ENCODE measurements around the gene ACTR2.
A peak's percentile ranks its signal among the peaks of the same experiment; 100 is the strongest.
"Not testable (repeated sequence)": the region's sequence is repeated elsewhere in the genome, so short reads cannot be mapped to it uniquely, and the experiment has no call there.

ACTR2 gene

DNA sequence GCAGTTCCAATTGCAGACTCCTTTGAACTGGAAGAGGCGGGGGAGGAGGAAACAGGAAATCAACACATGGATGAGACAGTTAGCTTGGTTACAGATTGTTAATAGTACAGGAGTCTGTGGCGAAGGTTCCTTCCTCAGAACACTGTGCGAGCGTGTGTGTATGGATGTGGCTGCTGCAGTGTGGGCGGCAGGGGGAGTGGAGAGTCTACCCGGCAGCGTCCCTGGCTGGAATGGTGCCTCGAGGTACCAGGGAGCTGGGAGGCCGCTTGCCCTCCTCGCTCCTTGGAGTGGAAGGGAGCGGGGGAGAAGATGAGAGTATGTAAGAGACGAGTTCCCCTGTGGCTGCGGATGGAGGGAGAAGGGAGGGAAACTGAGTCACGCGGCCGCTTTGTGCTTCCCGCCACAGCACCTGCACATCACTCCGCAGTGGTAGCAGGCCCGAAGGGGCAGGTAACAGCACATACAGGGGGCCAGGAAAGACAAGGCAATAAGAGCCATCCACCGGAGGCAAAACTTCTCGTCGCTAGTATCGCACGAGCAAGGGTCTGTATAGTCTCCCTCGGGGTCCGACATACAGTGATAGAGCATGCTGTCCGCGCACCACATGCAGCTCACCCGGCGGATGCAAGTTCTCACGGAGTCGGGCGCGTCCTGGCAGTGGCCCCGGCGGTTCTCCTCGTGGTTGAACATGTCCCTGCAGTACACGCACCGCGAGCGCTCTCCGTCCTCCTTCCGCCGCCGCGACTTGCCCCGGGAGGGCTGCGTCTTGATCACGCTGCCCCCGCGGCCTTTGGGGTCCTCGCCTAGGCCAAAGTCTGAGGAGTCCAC lies 85.7 kb downstream of the ACTR2 start:
- no peak for DNase-seq (ENCODE audit: low spot score)

DNA sequence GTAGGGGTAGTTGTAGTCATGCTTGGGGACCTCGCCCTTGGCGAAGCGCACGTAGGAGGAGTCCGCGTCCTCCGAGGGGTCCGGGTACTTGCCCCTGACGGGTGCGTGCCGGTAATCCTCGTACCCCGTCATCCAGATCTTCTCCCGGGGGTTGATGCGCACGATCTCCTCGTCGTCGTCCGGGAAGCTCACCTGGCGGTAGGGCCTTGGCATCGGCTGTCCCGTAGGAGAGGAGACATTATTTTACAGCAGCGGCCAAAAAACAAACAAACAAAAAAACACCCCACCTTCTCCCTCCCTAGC lies 86.3 kb downstream of the ACTR2 start:
- DNase-seq (ENCODE audit: low spot score), result no peak

DNA sequence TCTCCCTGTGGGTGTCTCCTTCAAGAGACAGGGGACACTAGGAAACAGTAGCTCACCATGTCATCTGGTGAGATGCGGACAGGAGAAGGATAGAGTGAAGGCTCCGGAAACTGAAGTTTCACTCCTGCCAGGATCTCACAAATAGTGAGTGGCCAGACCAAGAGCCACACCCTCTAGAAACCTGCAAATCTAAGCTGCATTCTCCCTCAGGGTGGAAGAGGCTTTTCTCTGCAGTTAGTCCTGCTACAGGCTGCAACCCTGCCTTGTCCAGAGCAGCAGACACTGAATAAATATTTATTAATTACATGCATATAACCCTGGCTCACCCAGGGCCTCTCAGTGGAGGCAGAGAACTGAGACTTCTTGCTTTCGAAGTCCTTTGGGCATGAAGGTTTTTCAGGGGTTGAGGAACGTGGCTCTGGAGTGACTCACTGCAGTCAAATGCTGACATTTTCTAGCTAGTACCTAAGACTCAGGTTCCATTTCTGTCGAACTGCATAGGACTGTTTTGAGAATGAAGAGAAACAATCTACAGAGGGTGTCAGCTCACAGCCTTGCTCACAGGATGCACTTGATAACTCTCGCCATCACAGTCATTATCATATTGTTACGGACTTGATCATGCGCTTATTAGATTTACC lies 87.3 kb downstream of the ACTR2 start:
- no peak for DNase-seq (ENCODE audit: low spot score)

DNA sequence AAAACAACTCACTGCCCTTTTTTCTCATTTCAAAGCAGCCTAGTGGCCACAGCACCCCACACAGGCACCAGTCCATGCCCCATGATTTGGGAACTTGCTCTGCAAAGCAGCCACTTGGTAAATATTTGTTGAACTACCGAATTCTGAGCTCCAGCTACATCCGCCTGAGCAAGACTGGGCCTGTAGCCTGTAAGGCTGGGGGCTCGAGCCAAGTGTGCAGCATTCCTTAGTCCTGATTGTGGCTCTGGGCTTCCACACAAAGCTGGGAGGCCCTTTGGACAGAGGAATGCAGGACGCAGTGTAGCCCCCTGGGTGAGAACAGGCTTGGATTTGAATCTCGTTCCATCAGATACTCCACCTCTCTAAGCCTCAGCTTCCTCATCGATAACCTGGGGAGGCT lies 88.4 kb downstream of the ACTR2 start:
- no peak for DNase-seq (ENCODE audit: low spot score)

DNA sequence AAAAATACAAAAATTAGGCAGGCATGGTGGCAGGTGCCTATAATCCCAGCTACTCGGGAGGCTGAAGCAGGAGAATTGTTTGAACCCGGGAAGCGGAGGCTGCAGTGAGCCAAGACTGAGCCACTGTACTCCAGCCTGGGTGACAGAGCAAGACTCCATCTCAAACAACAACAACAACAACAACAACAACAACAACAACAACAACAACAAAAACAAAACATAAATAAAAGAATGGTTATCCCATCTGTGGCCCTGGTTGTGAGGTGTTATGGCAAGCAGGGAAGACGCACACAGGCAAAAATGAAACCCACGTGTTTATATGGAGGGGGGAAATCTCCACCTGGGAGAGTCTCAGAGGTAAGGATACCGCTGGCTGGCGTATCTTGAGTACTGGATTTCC lies 89.7 kb downstream of the ACTR2 start:
- DNase-seq (ENCODE audit: low spot score), result not testable (repeated sequence)

DNA sequence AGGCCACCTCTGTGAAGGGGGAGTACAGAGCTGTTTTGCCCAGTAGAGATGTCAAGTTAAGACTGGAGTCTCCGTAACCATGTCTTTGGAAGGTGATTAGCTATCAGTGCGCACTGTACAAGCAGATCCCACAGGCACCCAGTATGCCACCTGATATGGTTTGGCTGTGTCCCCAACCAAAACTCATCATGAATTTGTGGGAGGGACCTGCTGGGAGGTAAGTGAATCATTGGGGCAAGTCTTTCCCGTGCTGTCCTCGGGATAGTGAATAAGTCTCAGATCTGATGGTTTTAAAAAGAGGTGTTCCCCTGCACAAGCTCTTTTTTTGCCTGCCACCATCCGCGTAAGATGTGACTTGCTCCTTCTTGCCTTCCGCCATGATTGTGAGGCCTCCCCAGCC lies 90.2 kb downstream of the ACTR2 start:
- DNase-seq (ENCODE audit: low spot score), result no peak

DNA sequence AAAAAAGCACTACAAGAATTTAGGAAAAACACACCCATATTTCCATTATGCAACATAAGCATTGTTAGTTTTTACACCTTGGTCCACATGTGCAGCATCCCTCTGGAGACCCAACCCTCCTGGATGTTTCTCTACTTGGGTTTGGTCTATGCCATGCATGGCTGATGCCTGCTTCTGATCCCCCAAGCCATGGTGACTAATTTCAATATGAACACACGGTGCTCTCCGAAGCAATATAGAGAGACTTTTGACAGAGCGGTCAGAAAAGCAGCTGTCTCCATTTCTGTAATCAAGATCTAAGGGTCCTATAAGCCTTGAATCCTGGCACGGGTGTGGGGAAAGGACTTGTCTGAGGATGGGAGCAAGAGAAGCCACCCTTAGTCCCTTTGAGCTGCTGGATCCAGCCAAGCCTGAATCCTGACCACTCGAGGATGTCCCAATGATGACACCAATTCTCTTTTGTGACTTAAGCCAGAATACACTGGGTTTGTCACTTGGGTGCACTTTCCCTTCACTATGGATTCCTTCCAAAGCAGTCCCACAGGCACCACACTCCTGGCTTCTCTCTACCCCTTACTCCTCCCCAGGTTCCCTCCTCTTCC lies 91.5 kb downstream of the ACTR2 start:
- DNase-seq (ENCODE audit: low spot score), result no peak

DNA sequence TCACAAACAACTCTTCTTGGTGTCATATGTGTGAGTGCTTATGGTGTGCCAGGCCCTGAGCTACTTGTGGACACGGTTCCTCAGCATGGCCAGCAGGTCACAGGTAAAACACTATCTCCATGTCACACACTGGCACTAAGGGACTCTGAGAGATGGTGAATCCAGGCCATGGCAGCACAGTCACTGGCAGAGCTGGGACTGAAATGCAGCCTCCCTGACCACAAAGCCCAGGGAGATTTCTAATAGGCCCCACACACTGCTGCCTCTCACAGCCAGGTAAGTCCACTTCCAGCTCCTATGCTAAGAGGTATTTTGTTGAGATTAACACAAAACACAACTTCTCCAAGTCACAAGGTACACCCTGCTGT lies 92.0 kb downstream of the ACTR2 start:
- DNase-seq (ENCODE audit: low spot score), result no peak

DNA sequence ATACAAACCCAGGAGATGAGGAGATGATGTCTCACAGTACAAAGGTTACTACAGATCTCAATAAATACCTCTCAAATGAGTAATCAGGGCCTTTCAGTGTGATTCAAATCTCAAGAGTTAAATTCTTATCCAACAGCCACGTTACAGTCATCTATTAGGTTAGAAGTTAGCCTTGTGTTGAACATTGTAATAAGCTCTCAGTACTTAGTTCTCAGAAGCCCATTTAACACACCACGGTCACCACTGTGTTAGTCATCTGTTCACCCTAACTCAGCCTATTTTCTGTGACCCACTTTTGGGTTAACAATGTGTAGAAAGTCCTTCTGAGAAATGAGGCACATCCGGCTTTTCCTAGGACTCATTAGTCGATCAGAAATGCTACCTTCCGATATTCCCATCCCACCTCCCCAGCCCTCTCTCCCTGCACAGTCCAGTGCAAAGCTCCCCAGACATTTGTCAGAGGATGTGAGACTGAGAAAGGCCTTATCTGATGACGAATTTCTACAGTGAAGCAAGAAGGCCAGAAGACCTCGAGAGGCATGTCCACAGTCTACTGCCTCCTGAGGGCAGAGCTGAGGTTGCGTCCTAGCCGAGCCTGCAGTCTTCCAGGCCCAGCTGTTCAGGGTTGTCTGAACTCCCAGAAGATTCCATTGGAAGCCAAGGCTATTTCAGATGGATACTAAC lies 92.6 kb downstream of the ACTR2 start:
- peak; percentile 85 for DNase-seq (ENCODE audit: low spot score)
